ENCODE results near the gene PPP1R37.

PPP1R37 gene

GRCh38 chr19:45092747-45093678 is at the start of gene PPP1R37:
Gene PPP1R37, plus strand, starts transcription at chr19:45093179. Its CDS starts 147 bp downstream, at chr19:45093326.
- peak; percentile 96 for DNase-seq

GRCh38 chr19:45045671-45046353 is 47.2 kb upstream of the PPP1R37 start:
- no peak for DNase-seq

GRCh38 chr19:45046355-45046754 is 46.6 kb upstream of the PPP1R37 start:
- DNase-seq: no peak

- no peak for DNase-seq
Measured at GRCh38 chr19:45047188-45047797, 45.7 kb upstream of the PPP1R37 start.

GRCh38 chr19:45049073-45049736 is 43.8 kb upstream of the PPP1R37 start:
- peak; percentile 75 for DNase-seq

GRCh38 chr19:45050036-45050435 is 42.9 kb upstream of the PPP1R37 start:
- DNase-seq: no peak

- DNase-seq: no peak
Measured at GRCh38 chr19:45051929-45052579, 40.9 kb upstream of the PPP1R37 start.

GRCh38 chr19:45056831-45057230 is 36.1 kb upstream of the PPP1R37 start:
- DNase-seq: peak; percentile 36

- peak; percentile 40 for DNase-seq
Measured at GRCh38 chr19:45057444-45057843, 35.5 kb upstream of the PPP1R37 start.

- DNase-seq: no peak
Measured at GRCh38 chr19:45058622-45059159, 34.3 kb upstream of the PPP1R37 start.

- DNase-seq: peak; percentile 92
Measured at GRCh38 chr19:45059258-45059965, 33.6 kb upstream of the PPP1R37 start.

- no peak for DNase-seq
Measured at GRCh38 chr19:45061965-45062364, 31.0 kb upstream of the PPP1R37 start.

GRCh38 chr19:45063851-45064801 is 28.9 kb upstream of the PPP1R37 start:
- no peak for DNase-seq

- peak; percentile 56 for DNase-seq
Measured at GRCh38 chr19:45066921-45067661, 25.9 kb upstream of the PPP1R37 start.

GRCh38 chr19:45068041-45068440 is 24.9 kb upstream of the PPP1R37 start:
- peak; percentile 45 for DNase-seq

GRCh38 chr19:45069056-45069455 is 23.9 kb upstream of the PPP1R37 start:
- DNase-seq: peak; percentile 83

- DNase-seq: no peak
Measured at GRCh38 chr19:45070214-45070613, 22.8 kb upstream of the PPP1R37 start.

- DNase-seq: peak; percentile 45
Measured at GRCh38 chr19:45070861-45071544, 22.0 kb upstream of the PPP1R37 start.

GRCh38 chr19:45071545-45071938 is 21.4 kb upstream of the PPP1R37 start:
- no peak for DNase-seq
